Measurements from ENCODE around the gene TRABD2B.

- TF ChIP-seq CTCF (IDR thresholded peaks at IDR 0.05) (no peak), ZFX (IDR thresholded peaks at IDR 0.05; ENCODE audit: borderline replicate concordance) (no peak)
Measured at GRCh38 chr1:47837056-47837830, 159.9 kb downstream of the TRABD2B start.
